OCI-LY1 (cell line): ENCODE data around the gene LIFR.

Experiments
- CTCF ChIP-seq: fragments of 200-600 bp; sonication (generic), shearing (Covaris generic); IDR thresholded peaks from 2 replicates; pipeline ENCODE4 v1.5.1; 2017; ENCODE audit warnings: mild to moderate bottlenecking, antibody characterized with exemption, low read length, moderate library complexity, mixed read lengths
- EZH2 ChIP-seq: fragments of 200-600 bp; sonication (generic), shearing (Covaris generic); IDR thresholded peaks from 2 replicates; pipeline ENCODE4 v1.8.0; 2017; ENCODE audit warnings: borderline replicate concordance, mixed run types, mild to moderate bottlenecking, antibody characterized with exemption, low read length, moderate library complexity, mixed read lengths

- no peak for TF ChIP-seq CTCF
- TF ChIP-seq EZH2 = no peak
These were observed 28.2 kb downstream of the LIFR start for GRCh38 chr5:38528162-38528703.
